ENCODE data around the gene IDH2.
"Not testable (repeated sequence)": the region's sequence is repeated elsewhere in the genome, so short reads cannot be mapped to it uniquely, and the experiment has no call there.

The IDH2 gene

GRCh38 chr15:90083954-90084607 lies 18.2 kb downstream of the IDH2 start:
- DNase-seq: no peak

- no peak for DNase-seq
These were observed 18.8 kb downstream of the IDH2 start for GRCh38 chr15:90083419-90083818.

DNA sequence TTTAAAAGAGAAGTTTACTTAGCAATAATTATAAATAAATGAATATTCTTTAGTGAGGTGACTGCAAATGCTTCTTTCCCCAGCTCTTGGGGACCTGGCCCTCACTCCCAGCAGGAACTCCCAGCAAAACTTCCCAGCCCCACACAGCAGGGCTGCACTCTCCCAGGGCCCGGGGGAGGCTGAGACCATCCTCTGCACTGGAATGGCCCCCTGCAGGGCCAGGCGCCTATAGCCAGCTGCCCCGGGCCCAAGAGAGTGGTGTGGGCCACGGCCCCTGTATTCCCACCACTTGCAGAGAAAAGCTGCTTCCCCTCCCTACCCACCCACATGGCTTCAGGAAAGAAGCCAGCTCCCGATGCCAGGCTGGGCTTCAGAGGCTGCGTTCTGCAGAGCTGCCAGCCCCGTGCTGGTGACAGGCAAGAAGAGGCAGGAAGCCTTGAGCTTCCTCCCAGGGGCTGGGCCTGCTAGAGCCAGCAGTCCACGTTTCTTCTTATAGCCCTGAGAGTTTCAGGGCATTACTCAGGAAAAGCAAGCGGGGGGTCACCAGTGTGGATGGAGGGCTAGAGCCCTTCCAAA lies 20.0 kb downstream of the IDH2 start:
- DNase-seq: peak in 2 of 4 experiments; percentile 64 to 65

DNA sequence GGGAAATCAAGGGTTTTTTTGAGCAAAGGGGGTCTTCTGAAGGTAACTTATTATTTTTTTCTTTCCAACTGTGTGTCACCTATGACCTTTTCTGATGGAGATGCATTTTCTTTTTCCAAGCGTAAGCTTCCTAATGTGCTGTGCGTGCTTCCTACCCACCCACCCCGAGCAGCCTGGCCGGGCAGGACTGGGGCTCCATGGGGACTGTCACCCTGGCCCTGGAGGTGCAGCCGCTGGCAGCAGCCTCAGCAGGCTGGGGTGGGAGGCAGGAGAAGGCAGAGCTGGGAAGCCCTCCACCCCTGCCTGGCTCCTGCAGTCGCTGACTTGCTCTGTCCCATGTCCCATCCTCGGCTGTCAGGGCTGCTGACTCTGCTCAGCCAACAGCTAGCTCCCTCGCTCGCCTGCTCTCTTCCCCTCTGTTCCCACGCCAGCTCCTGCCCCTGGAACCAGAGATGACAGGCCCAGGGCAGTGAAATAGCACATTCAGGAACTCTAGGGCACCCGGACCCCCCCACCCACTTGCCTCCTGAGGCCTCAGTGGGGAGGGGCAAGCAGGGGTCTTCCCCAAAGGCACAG lies 21.4 kb downstream of the IDH2 start:
- no peak for DNase-seq

GRCh38 chr15:90080458-90080755 lies 21.9 kb downstream of the IDH2 start:
- DNase-seq: no peak

DNA sequence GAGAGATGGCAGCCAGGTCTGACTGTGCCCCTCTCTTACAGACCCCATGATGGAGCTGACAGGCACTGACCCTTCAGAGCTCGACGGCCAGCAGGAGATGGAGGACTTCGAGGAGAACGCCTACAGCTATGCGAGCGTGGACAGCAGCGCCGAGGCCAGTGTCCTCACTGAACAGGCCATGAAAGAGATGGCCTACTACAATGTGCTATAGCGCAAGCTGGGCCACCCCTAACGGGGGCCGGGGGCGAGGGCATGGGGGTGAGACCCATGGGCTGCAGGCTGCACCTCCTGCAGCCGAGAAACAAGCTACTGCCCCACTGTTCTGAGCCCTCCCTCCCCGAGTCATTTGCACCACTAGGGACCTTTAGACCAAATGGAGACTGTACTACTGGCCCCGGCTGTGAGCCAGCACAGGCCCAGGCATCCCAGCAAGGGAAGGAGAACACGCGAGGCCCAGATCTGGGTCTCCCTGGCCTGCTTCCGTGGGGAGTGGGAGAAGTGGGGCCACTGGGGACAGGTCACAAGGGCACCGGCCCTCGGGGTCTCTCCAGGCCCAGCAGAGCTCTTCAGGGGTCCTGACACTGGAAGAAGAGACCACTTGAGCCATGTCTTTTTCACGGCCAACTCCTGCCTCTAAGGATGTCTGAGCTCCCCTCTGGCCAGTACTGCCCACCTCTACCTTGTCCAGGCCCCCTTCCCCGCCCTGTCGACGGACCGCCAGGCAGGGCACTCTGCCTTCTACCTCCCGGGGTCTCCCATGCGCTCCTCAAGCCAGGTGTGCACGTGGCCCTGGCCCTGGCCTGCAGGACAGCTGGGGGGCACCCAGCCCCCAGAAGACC lies 22.4 kb downstream of the IDH2 start:
- no peak for DNase-seq

GRCh38 chr15:90078965-90079364 lies 23.3 kb downstream of the IDH2 start:
- DNase-seq: no peak

GRCh38 chr15:90076716-90077115 lies 25.6 kb downstream of the IDH2 start:
- DNase-seq: no peak

DNA sequence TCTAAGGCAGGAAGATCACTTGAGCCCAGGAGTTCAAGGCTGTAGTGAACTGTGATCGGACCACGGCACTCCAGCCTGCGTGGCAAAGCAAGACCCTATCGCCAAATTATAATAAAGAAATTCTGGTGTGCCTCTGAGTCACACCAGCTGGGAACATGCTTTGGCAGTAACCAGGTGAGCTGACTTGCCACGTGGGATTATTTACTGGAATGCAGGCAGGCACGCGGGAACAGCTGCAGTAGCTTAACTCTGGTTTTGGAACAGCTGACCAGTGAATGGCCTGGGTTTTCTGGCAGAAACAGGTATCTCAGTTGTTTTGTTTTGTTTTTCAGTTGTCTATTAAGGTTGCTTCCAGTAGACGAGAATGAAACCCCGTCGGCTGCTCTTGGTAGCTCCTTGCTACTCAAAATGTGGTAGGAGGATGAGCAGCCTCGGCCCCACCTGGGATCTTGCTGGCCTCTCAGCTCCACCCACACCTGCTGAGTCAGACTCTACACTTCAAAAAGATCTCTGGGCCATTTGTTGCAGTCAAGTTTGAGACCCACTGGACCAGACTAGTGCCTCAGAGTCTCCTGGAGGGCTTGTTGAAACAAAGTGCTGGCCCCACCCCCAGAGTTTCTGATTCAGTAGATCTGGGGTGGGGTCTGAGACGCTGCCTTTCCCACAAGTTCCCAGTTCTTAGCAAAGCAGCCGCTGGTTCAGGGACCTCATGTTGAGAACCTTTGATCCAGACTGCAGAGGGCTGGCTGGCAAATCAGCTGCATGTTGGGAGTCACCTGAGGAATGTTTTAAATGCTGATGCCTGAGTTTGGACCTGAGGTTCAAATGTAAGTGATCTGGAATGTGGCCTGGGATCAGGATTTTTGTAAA lies 26.6 kb downstream of the IDH2 start:
- DNase-seq: no peak

DNA sequence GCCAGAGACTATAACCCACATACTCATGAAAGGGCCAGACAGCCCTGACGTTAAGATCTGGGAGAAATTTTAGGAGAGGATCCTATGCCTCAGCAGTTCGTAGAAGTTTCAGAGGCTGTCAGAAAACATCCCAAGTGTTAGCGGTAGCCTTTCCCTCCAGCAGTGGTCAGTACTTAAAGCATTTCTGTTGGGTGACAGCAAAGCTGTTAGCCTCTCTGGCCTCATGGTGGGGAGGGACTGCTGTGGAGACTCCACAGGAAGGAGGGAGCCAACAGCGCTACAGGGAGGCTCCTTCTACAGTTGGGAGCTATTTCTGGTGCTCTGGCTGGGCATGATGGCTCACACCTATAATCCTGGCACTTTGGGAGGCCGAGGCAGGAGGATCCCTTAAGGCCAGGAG lies 27.4 kb downstream of the IDH2 start:
- DNase-seq: no peak

DNA sequence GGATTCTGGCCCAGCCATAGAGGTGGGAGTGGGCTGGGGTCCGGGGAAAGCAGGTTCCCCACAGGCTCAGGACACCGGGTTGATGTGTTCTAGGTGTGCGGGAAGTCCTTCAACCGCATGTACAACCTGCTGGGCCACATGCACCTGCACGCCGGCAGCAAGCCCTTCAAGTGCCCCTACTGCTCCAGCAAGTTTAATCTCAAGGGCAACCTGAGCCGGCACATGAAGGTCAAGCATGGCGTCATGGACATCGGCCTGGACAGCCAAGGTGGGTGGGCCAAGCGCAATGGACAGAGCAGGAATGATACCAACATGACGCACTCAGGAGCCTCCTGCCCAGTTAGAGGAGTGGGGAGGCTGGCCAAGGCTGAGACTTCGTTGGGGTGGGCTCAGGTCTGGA lies 28.2 kb downstream of the IDH2 start:
- DNase-seq: no peak

- DNase-seq: no peak
These were observed 29.2 kb downstream of the IDH2 start for GRCh38 chr15:90072978-90073640.

DNA sequence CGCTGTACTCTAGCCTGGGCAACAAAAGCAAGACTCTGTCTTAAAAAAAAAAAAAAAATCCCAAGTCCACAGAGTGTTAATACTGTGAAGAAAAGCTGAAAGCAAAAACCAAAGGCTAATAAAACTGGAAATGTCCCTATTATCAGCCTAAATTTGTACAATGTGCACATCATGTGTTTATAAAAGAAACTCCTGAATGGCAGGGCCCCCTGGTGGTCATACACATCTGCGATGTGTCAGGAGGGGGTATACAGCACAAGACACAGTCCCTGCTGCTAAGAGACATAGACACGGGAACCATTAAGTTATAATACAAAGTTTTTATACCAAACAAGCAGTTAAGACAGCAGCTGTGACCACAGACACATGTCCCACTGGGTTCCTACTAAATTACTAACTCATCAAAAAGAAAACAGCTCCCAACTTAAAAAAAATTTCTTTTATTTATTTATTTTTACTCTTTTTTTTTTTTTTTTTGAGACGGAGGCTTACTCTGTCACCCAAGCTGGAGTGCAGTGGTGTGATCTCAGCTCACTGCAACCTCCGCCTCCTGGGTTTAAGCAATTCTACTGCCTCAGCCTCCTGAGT lies 31.0 kb downstream of the IDH2 start:
- peak; percentile 94 to 96 (median 95) for DNase-seq

- DNase-seq: not testable (repeated sequence)
These were observed 31.6 kb downstream of the IDH2 start for GRCh38 chr15:90070623-90071022.

GRCh38 chr15:90067953-90068606 lies 34.2 kb downstream of the IDH2 start:
- no peak for DNase-seq

DNA sequence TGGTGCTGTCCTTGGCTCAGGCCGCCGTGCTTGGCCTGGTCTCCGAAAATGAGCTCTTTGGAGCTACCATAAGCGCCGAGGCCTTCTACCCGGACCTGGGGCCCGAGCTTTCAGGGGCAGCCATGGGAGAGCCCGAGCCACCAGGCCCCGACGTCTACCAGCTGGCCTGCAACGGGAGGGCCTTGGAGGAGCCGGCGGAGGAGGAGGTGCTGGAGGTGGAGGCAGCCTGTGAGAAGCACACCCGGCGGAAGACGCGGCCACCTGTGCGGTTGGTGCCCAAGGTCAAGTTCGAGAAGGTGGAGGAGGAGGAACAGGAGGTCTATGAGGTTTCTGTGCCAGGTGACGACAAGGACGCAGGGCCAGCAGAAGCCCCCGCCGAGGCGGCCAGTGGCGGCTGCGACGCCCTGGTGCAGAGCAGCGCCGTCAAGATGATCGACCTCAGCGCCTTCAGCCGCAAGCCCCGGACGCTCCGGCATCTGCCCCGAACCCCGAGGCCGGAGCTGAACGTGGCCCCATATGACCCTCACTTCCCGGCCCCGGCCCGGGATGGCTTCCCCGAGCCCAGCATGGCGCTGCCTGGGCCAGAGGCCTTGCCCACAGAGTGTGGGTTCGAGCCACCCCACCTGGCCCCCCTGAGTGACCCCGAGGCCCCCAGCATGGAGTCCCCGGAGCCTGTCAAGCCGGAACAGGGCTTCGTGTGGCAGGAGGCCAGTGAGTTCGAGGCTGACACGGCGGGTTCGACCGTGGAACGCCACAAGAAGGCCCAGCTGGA lies 34.9 kb downstream of the IDH2 start:
- DNase-seq: no peak

- no peak for DNase-seq
These were observed 36.6 kb downstream of the IDH2 start for GRCh38 chr15:90065682-90066049.

GRCh38 chr15:90064911-90065681 lies 37.2 kb downstream of the IDH2 start:
- peak; percentile 80 to 93 (median 87) for DNase-seq

- peak; percentile 94 to 99 (median 94) for DNase-seq
These were observed 38.5 kb downstream of the IDH2 start for GRCh38 chr15:90063770-90064247.
